ENCODE results near the gene TARBP1.
"Not testable (repeated sequence)": the region's sequence is repeated elsewhere in the genome, so short reads cannot be mapped to it uniquely, and the experiment has no call there.

TARBP1 gene

DNA sequence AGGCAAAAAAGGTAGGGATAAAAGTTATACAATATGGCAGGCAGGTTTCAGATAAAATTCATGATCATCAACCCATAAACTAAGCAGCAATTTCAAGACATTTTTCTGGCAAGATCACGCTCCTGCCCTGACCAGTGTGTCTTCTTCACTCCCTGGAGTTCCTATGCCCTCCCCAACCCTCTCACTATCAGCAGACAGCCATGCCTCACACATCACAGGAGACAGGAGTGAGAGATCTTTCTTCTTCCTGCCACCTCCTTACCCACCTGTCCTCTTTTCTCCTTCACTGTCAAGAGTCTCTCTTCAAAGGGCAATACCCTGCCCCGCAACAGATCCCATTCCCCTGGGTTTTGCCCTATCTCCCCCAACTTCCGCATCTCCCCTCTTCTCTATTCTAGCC is 77.3 kb downstream of the TARBP1 start:
- no peak overlapping the region for H3K4me3 ChIP-seq (ENCODE audit: low read depth, low read length)
- DNase-seq (ENCODE audit: low read depth), result no peak

DNA sequence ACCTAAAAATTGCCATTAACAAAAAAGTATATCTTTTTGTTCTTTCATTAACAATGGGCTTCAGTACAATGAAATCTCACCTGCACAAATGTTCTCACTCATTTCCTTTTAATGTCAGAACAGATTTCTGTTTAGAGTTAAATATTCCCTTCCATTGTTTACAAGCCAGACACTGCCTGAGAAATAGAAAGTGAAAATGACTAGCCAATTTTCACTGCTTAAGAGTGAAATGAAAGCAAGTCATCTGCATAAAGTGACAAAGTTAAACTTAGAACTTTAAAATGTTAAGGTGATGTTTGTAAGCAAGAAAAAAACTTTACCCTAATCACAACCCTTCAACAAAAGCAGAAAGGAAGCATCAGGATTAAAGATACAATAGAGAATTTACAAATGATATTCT is 78.2 kb downstream of the TARBP1 start:
- DNase-seq (ENCODE audit: low read depth), result no peak
- no peak overlapping the region for H3K4me3 ChIP-seq (ENCODE audit: low read depth, low read length)

GRCh38 chr1:234399515-234399914 is 79.5 kb downstream of the TARBP1 start:
- H3K4me3 ChIP-seq (ENCODE audit: low read depth, low read length); DNase-seq (ENCODE audit: low read depth): not testable (repeated sequence)

GRCh38 chr1:234398849-234399381 is 80.1 kb downstream of the TARBP1 start:
- DNase-seq (ENCODE audit: low read depth), result no peak
- no peak overlapping the region for H3K4me3 ChIP-seq (ENCODE audit: low read depth, low read length)

DNA sequence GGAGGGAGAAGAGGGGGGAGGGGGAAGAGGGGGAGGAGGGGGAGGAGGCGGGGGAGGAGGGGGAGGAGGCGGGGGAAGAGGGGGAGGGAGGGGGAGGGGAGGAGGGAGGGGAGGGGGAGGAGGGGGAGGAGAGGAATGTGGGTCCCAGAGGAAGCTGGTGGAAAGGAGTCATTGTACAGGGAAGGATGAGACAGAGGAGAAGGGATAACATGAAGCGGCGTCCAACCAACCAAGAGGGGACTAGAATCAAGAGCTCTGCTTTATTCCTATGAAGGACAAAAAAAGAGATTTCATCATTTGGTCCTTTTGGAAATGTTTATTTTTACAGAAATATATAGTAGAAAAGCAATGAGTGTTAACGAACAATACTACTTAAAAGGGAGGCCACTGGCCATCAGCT is 81.2 kb downstream of the TARBP1 start:
- no peak overlapping the region for H3K4me3 ChIP-seq (ENCODE audit: low read depth, low read length)
- no peak for DNase-seq (ENCODE audit: low read depth)

DNA sequence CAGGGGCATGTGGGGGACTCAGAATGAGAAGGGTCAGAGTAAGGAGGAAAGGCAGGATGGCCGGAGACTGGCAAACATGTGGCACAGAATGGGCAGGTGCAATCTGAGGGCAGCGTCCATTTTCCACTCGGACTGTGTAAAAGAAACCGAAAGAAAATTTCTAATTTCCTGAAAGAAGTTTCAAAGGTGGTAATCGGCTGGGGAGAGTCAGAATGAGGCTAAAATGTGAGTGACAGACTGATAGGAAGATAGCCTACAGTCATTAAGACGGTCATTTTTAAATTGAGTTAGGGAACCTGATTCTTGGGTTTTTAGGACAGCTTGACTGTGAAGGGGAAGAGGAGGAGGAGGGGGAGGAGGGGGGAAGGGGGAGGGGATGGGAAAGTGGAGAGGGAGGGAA is 82.1 kb downstream of the TARBP1 start:
- no peak for DNase-seq (ENCODE audit: low read depth)
- H3K4me3 ChIP-seq (ENCODE audit: low read depth, low read length), result no peak overlapping the region

- no peak for DNase-seq (ENCODE audit: low read depth)
- no peak overlapping the region for H3K4me3 ChIP-seq (ENCODE audit: low read depth, low read length)
These were observed 82.9 kb downstream of the TARBP1 start for GRCh38 chr1:234396092-234396491.

DNA sequence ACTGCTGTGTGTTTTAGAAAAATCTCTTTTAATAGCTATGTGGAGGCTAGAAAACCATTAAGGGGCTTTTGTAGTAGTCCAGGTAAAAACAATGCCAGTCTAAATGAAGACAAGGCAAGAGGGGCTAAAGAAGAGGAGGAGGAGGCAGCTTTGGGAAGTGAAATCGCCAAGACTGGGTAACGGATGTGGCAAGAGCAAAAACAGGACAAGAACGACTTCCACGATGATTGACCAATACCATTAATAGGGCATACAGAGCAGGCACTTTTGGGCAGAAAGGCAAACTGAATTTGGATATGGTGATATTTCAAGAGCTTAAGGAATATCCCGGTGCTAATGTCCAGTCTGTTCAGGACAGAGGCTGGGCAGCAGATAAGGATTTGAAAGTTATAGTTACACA is 83.7 kb downstream of the TARBP1 start:
- no peak for DNase-seq (ENCODE audit: low read depth)
- no peak overlapping the region for H3K4me3 ChIP-seq (ENCODE audit: low read depth, low read length)

GRCh38 chr1:234393190-234393589 is 85.8 kb downstream of the TARBP1 start:
- DNase-seq (ENCODE audit: low read depth), result no peak

GRCh38 chr1:234388094-234388493 is 90.9 kb downstream of the TARBP1 start:
- no peak for DNase-seq (ENCODE audit: low read depth)
- H3K4me3 ChIP-seq (ENCODE audit: low read depth, low read length), result no peak overlapping the region

More at GRCh38 chr1:234393190-234393589, 85.8 kb downstream of the TARBP1 start:
- no peak overlapping the region for H3K4me3 ChIP-seq (ENCODE audit: low read depth, low read length)

- no peak for DNase-seq (ENCODE audit: low read depth)
- H3K4me3 ChIP-seq (ENCODE audit: low read depth, low read length), result no peak overlapping the region
These were observed 92.9 kb downstream of the TARBP1 start for GRCh38 chr1:234386122-234386521.

DNA sequence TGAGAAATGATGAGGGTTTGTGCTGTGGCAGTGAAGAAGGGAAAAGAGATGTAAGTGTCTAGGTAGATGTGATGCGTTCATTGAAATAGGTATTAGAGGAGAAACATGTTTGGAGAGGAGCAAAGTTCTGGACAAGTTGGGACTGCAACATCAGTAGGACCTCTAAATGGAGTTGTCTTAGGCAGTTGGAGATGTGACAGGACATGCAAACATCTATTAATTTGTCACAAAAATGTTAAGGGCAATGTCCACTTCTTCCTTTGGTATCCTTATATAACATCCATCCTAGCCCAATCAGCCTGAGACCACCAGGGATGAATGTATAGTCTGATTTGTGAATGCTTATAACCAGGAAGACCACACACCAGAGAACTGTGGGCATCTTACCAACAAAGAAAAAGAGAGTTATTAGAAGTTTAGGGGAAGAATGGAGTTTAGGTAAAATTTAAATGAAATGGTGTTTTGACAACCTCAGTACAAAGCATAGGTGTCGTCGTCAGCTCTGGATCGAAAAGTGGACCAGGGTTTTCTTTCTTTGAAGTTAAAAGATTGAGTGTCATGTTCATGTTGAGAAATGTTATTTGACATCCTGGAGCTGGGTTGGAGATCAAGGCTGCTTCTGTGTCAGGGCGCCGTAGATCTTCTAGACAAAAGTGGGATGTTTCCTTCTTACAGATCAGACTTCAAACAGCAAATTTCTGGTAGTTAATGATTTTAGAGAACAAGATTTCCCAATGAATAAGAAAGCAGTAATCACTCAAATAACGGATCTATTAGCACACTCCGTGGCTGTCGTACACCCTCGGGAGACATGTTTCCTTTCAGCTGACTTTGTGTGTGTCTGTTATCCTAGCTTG is 97.1 kb downstream of the TARBP1 start:
- no peak overlapping the region for H3K4me3 ChIP-seq (ENCODE audit: low read depth, low read length)
- no peak for DNase-seq (ENCODE audit: low read depth)

DNA sequence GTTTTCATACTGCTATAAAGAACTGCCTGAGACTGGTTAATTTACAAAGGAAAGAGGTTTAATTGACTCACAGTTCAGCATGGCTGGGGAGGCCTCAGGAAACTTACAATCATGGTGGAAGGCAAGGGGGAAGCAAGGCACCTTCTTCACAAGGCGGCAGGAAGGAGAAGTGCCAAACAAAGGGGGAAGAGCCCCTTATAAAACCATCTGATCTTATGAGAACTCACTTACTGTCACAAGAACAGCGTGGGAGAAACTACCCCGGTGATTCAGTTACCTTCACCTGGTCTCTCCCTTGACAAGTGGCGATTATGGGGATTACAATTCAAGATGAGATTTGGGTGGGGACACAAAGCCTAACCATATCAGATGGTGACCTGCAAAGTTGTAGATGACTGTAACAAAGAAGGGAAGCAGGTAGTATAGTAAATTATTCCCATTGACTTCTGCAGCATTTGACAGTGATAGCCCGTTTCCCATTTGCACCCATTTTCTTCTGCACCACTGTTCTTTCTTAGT is 99.3 kb downstream of the TARBP1 start:
- H3K4me3 ChIP-seq (ENCODE audit: low read depth, low read length); DNase-seq (ENCODE audit: low read depth): not testable (repeated sequence)

GRCh38 chr1:234375672-234376071 is 103.3 kb downstream of the TARBP1 start:
- H3K4me3 ChIP-seq (ENCODE audit: low read depth, low read length), result no peak overlapping the region
- no peak for DNase-seq (ENCODE audit: low read depth)

GRCh38 chr1:234373959-234374254 is 105.1 kb downstream of the TARBP1 start:
- H3K4me3 ChIP-seq (ENCODE audit: low read depth, low read length), result peak overlapping the region; percentile 80

GRCh38 chr1:234373064-234373958 is 105.7 kb downstream of the TARBP1 start, which contains the start of gene COA6:
COA6 (plus strand) TSS chr1:234373456; CDS start chr1:234373467, 11 bp downstream.
- peak; percentile 92 for DNase-seq (ENCODE audit: low read depth)
- peak within 1 kb of the TSS; percentile 80 for H3K4me3 ChIP-seq (ENCODE audit: low read depth, low read length)

More at GRCh38 chr1:234373959-234374254, 105.1 kb downstream of the TARBP1 start:
- no peak for DNase-seq (ENCODE audit: low read depth)

DNA sequence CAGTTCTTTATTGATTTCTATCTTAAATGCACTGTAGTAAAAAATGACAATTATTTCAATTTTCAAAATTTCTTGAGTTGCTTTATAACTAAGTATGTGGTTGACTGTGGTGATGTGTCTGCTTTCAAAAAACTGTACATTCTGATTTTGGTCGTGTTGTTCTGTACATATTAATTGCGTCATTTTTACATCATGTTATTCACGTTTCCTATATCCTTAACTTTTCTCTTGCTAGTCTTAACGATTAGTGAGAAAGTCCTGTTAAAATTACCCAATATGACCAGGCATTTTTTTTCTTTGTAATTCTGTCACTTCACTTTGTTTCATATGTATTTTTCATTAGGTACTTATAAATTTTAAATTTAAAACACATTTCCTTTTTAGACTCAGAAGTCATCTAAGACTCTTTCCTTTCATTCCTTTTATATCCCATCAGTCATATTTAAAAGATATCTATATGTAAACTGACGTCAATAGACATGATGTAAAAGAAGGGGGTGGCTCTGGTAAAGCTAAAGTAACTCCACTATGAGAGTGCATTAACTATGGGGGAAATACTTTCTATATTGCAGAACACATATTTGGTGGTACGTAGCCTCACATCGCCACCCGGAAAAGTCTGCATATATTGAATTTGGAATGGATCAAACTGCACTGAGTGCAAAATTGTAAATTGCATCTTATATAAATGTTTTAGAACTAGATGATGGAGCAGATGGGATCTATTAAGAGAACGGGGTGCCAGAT is 106.8 kb downstream of the TARBP1 start:
- DNase-seq (ENCODE audit: low read depth), result no peak

DNA sequence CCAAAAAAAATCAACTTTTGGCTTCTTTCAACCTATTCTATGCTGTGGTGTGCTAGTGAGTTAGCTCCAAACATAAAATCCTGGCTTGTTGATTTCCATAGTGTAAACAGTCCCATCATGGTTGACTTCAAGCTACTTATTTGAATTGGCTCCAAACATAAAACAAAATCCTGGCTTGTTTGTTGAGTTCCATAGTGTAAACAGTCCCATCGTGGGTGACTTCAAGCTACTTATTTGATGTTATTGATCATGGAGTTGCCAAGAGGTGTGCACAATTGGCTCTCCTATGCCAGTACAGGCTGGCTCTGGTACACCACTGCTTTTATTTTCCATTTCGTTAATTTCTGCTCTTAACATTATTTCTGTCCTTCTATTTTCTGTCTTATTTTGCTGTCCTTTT is 107.6 kb downstream of the TARBP1 start:
- no peak for DNase-seq (ENCODE audit: low read depth)
- H3K4me3 ChIP-seq (ENCODE audit: low read depth, low read length), result no peak overlapping the region

More for the DNA sequence above, 106.8 kb downstream of the TARBP1 start:
- H3K4me3 ChIP-seq (ENCODE audit: low read depth, low read length), result peak overlapping the region; percentile 80

DNA sequence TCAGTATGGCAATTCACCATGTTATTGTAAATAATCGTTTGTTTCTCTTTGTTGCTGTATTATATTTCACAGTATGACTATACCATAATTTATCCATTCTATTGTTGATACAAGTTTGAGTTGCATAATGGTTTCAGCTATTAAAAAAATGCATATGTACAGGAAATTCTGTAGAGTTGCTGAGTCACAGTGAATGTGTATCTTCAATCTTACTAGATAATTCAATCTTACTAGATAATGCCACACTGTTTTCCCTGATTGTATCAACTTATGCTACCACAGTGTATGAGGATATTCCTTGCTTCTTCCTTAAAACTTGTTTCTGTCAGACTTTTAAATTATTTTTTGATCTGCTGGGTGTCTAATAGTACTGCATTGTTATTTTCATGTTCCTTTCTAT is 109.2 kb downstream of the TARBP1 start:
- no peak overlapping the region for H3K4me3 ChIP-seq (ENCODE audit: low read depth, low read length)
- no peak for DNase-seq (ENCODE audit: low read depth)
